HG03460 (cell line): ENCODE measurements around the gene LBHD2.

ENCODE experiments used
- ATAC-seq: cut with Tn5 transposase; IDR thresholded peaks from one replicate; pipeline ENCODE4 v1.9.1; 2021; ENCODE audit not compliant: unreplicated experiment

The LBHD2 gene

GRCh38 chr14:103068351-103069073, 15.5 kb upstream of the LBHD2 start:
- ATAC-seq = no peak

DNA sequence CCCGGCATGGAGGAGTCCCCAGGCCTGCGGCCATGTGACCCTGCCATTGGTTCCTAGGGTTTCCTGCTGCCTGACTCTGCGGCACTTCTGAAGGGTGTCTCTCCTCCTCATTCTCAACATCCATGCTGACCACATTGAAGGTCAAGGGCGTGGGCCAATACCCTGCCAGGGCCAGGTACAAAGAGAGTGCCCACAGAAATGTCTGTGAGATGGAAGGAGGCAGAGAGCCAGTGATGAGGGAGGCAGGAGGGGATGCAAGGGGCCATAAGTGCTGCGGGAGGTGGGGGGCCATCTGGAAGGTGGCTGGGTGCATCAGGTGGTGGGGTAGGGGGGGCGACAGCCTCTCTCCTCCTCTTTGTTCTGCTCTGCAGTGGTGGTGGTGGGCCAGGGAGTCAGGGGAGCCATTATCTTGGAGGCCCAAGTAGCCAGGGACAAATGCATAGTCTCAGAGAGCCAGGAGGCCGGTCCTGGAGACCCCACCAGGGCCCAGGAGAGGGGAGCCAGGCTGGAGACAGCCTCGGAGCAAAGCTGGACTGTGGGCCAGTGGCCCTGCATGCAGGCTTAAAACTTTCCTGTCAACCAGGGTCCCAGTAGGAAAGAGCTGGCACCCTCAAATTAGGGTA, 13.6 kb upstream of the LBHD2 start:
- no peak for ATAC-seq

- no peak for ATAC-seq
Observed at GRCh38 chr14:103070971-103071542, 13.0 kb upstream of the LBHD2 start.

- ATAC-seq = no peak
Observed at GRCh38 chr14:103071544-103072251, 12.3 kb upstream of the LBHD2 start.

GRCh38 chr14:103072595-103073366, 11.2 kb upstream of the LBHD2 start:
- no peak for ATAC-seq

GRCh38 chr14:103073367-103073875, 10.6 kb upstream of the LBHD2 start:
- ATAC-seq = no peak

DNA sequence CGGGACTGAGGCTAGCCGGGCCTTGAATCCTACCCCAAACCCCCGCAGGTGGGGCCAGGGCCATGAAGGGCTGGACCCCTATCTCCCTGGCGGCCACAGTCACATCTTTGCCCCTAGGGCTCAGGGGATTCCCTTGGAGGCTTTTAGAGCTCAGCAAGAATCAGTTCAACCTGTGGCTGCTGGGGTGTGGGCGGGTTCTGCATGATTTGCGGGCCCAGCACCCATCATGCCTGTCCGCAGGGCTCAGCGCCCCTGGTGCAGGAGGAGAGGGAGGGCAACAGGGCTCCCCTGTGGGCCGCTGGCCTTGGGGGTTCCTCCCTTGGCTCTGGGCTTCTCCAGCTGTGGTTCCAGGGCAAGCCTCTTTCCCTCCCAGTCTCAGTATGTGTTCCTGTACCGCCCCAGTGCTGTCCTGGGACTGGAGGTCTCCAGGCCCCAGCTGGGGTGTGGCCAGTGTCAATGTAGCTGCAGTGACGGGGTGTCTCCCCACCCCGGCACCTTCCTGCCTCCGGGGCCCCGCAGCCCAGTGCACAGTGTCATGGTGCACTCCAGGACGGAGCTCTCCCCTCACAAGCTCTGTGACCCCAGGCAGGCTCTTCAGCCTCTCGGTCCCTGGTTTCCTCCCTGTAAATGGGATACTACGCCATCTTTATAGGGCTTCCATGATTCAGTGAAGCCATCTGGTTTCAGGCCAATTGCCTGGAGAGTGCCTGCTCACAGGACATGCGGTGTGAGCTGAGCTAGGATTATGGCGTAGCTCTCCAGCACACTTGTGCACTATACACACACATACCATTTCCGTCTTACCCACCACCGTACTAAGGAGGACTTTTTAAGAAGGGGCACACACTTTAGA, 9.9 kb upstream of the LBHD2 start:
- ATAC-seq = no peak

GRCh38 chr14:103074729-103075367, 9.2 kb upstream of the LBHD2 start:
- ATAC-seq = no peak

DNA sequence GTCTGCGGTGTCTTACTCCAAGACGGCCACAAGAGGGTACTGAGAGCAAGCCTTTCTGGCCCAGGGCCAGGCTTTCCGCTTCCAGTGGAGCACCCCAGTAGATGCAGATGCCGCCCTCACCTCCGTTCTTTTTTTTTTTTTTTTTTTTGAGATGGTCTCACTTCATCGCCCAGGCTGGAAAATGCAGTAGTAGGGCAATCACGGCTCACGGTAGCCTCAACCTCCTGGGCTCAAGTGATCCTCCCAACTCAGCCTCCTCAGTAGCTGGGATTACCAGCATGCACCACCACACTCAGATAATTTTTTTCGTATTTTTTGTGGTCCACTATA, 5.6 kb upstream of the LBHD2 start:
- peak; percentile 49 for ATAC-seq

DNA sequence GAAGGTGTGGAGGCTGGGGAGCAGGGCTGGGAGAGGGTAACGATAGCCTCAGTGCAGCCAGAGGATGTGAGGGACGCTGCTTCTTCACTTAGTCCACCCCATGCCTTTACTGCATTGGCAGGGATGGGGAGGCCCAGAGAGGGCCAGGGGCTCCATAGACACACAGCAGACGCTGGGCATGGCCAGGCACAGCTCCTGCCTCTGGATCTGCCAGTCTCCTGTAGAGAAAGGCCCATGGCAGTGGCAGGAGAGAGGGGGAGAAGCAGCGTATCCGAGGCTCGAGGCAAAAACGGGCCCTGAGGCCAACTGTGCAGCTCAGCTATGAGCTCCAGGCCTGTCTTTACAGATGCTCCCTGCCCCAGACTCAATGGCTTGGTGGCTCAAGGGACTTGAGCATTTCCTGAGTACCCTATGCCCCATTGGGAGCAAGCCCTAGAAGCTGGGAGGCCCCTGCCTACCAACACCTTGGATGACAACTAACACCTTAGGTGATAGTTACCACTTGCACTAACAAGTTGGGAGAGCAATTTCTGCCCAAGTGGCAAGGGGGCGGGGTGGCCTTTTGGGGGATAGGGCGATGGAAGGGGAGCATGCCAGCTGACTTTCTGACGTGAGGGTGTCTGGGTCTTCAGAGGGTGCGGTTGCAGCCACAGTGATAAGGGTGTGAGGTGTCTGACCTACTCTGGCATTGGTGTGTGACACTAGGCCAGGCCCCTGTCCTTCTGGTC, 5.0 kb upstream of the LBHD2 start:
- no peak for ATAC-seq

DNA sequence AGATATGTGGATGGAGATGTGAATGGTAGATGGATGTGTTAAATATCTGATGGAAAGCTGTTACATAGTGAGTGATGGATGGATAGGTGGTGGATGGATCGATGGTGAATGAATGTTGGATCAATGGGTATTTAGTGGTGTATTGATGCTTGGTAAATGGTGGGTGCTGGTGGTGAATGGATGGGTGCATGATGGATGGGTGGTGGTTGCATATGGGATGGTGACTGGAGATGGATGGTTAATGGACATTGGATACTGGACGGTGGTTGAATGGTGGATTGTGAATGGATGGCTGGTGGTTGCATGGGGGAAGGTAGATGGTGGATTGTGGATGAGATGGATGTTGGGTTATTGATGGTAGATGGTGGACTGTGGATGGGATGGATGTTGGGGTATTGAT, 2.1 kb upstream of the LBHD2 start:
- ATAC-seq = no peak

DNA sequence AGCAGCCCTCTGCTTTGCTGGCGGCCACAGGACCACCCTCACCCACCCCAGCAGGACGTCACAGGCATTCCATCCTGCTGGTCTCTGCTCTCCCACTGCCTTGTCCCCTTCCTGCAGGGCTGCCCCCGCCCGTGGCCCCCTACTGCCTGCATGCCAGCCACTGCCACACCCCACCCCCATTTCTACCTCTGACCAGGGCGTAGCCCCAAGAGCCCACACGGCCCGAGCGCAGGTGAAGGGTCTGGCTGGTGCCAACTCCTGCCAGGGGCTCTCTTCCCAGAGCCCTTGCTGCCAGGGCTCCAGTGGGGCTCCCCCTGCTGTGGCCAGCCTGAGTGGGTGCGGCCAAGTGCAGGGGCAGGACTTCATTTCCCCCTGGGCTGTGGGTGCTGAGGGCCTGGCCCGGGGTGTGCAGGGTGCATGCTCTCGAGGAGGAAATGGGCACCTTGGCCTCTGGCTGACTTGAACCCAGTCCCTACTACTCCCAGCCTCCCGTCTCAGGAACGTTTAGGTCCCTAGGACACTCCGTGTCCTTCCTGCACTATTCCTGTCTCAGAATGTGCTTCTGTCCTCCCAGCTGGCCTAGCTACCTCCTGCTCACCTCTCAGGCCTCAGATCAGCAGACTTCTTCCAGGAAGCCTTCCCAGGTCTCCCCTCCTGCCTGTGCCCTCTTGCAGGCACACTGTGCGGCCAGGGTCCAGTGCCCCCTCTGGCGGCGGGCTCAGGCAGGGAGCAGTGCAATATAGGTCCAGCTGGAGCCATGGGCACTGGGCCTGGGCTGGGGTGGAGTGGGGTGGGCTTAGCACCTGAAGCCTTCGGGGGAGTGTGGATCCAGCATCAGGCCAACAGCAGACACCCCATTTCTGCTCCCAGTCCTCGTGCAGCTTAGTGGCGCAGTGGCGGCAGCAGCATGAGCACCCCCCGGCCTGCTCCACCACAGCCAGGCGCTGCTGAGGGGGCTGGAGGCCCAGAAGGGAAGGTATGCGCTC, 1.4 kb downstream of the LBHD2 start:
- no peak for ATAC-seq

DNA sequence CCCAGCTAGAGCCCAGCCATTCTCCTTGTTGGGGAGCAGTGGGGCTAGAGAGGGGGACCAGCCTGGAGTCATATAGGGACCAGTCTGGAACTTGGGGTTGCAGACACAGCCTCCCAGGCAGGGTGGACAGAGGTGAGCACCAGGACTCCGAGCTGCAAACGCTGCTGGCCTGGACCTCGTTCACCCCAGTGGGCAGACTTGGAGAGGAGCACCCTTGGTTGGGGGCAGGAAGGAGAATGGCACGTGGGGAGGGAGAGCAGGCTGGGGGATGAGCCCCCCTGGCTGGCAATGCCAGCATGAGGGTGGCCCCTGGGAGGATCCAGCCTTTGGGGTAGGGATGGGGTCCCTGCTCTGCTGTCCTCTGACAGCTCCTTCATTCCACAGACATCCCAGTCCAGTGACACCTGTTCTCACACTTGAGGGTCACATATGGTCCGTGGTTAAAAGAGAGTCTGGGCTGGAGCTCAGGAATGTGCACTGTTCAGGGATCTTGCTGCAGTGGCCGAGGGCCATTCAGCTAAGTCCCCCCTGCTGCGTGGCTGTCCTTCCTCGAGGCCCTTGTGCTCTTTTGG, 2.8 kb downstream of the LBHD2 start:
- no peak for ATAC-seq

- ATAC-seq = no peak
Observed at GRCh38 chr14:103087343-103087835, 3.4 kb downstream of the LBHD2 start.

GRCh38 chr14:103088921-103089320, 4.9 kb downstream of the LBHD2 start:
- no peak for ATAC-seq

DNA sequence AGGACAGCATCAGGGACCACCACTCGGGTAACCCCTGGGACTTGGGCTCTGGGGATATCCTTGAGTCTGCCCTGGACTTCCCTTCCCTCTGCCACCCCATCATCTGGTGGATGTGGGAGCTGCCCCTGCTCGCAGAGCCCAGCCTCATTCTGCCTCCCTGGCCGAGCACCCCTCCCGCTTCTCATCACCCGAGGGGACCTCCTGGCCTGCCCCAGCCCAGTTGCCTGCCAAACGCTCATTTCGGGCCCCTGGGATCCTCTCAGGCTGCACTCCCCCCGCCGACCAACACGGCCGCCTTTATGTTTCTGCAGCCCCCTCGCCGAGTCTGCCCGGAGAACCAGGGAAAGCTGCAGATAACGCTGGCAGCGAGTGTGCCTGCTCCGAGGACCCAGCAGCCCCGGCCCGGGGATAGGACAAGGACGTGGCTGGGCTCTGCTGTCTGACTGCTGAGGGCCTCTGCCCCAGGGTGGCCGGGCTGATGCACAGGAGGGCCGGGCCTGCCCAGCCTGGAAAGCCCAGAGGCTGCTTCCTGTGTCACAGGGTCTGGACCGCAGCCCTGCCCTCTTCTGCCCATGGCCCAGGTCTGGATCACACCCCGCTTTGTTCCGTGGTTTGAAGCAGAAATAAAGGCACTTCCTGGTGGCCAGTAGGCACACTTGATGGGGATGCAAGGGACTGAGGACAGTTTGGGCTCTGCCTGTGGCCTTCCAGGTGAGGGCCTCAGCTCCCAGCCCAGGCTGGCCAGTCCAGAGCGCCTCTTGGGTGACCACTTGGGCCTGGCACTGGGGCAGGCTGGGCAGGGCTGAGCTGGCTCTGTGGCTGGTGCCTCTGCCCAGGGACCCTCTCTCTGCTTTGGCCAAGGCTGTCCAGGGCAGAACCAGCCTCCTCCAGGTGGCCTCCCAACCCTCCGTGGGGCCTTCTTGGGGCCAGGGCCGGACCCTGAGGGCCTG, 5.7 kb downstream of the LBHD2 start:
- ATAC-seq = no peak
